T47D (cell line): ENCODE measurements around the gene NPNT.

Experiments used
- DNase-seq, 2 experiments: peaks; one replicate each; pipeline versions ENCODE4 v3.0.0 to v3.0.0-alpha.2; 2011 to 2012; ENCODE audit warnings: low read depth in 1 of 2, low spot score in 1 of 2
- JUND ChIP-seq: IDR thresholded peaks from 2 replicates; pipeline ENCODE4 v1.6.1; 2012; ENCODE audit warnings: low read depth
- in situ Hi-C: cut with HindIII; loops from 2 replicates; pipeline ENCODE4 v1.10.0; 2016; ENCODE audit warnings: low sequenced_read_pairs, low pct_unique_long_range_greater_than_20kb

NPNT gene

GRCh38 chr4:106019771-106020170 is 124.5 kb downstream of the NPNT start:
- in situ Hi-C loops, result no loop called here
- no peak for DNase-seq
- no peak for TF ChIP-seq JUND
